ENCODE data around the gene AOPEP. TPM values are rescaled to one million over a fixed set of nuclear protein-coding genes. Genes with fewer than 3 reads are reported as not detected.

Gene AOPEP
- total RNA-seq, 1 donor from 2014 or later = 16.6 TPM

DNA sequence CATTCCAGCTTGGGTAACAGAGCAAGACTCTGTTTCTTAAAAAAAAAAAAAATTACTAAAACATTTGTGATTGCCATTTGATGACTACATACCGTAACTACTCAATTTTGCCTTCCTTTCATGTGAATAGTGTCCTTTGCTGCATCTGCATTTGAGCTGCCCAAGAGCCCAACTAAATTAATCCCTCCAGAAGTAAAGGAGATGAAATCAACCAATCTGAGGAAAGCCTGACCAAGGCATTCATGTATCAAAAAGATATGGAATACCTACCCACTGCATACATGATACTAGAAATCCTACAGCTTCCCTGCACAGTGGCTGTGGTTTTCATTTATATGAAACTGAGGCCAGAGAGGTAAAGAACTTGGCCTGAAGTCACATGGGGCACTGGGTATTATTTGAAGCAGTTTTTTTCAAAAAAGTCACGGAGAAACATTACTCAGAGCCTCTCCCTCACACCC is 177.5 kb downstream of the AOPEP start:
- Histone ChIP-seq H3K4me3 (no peak overlapping the region), H3K27ac (no peak overlapping the region), H2AFZ (replicated peaks) (no peak overlapping the region), H3F3A (ENCODE audit: low read depth) (peaks cover 8% of the 10 kb centered on the region), H3K79me2 (ENCODE audit: low read depth) (no peaks in the 10 kb centered on the region), H3K4me2 (no peak overlapping the region), H3K36me3 (no peaks in the 10 kb centered on the region), H3K27me3 (no peaks in the 10 kb centered on the region), H3K4me1 (peaks cover 16% of the 10 kb centered on the region), H3K9ac (no peak overlapping the region), H4K20me1 (ENCODE audit: low read depth) (no peaks in the 10 kb centered on the region), H3K9me3 (ENCODE audit: low read depth) (no peaks in the 10 kb centered on the region)
- peak overlapping the region; percentile 94 for H3K27ac Mint-ChIP-seq
- H3K36me3 Mint-ChIP-seq = no peaks in the 10 kb centered on the region
- TF ChIP-seq EZH2phosphoT487 (IDR thresholded peaks at IDR 0.05) (no peak), EZH2 (IDR thresholded peaks at IDR 0.05) (no peak)
- TF ChIP-seq, protein P1, sequence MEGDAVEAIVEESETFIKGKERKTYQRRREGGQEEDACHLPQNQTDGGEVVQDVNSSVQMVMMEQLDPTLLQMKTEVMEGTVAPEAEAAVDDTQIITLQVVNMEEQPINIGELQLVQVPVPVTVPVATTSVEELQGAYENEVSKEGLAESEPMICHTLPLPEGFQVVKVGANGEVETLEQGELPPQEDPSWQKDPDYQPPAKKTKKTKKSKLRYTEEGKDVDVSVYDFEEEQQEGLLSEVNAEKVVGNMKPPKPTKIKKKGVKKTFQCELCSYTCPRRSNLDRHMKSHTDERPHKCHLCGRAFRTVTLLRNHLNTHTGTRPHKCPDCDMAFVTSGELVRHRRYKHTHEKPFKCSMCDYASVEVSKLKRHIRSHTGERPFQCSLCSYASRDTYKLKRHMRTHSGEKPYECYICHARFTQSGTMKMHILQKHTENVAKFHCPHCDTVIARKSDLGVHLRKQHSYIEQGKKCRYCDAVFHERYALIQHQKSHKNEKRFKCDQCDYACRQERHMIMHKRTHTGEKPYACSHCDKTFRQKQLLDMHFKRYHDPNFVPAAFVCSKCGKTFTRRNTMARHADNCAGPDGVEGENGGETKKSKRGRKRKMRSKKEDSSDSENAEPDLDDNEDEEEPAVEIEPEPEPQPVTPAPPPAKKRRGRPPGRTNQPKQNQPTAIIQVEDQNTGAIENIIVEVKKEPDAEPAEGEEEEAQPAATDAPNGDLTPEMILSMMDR (IDR thresholded peaks at IDR 0.05) = no peak
- peaks cover 4% of the 10 kb centered on the region for H3K27me3 Mint-ChIP-seq (ENCODE audit: insufficient read depth, low read depth)
- no peak for DNase-seq (ENCODE audit: low spot score)
- H3K4me1 Mint-ChIP-seq = peaks cover 50% of the 10 kb centered on the region
- H3K4me3 Mint-ChIP-seq = no peak overlapping the region
- no peaks in the 10 kb centered on the region for H3K9me3 Mint-ChIP-seq

DNA sequence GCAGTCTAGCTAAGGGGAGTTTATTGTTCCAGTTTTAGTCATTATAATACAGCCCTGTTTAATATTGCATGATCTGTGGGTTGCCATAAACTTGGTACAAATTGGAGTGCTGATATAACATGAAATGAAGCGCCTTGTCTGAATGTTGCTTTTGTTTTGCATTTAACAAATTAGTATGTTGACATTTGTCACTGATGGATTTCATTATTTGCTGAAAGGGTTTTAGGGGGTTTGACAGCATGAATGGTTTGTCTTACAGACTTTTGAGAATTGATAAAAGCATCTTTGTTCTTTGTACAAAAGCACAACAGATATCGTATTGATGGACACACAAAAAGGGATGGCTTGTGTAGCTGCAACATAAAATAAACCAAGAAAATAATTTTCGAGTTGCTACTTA is 178.3 kb downstream of the AOPEP start:
- Histone ChIP-seq H4K20me1 (ENCODE audit: low read depth) (no peaks in the 10 kb centered on the region), H3K79me2 (ENCODE audit: low read depth) (no peaks in the 10 kb centered on the region), H3K4me1 (peaks cover 16% of the 10 kb centered on the region), H3K4me3 (no peak overlapping the region), H3K27me3 (no peaks in the 10 kb centered on the region), H2AFZ (replicated peaks) (no peak overlapping the region), H3F3A (ENCODE audit: low read depth) (peaks cover 8% of the 10 kb centered on the region), H3K27ac (no peak overlapping the region), H3K4me2 (no peak overlapping the region), H3K9ac (no peak overlapping the region), H3K36me3 (no peaks in the 10 kb centered on the region), H3K9me3 (ENCODE audit: low read depth) (no peaks in the 10 kb centered on the region)
- peaks cover 51% of the 10 kb centered on the region for H3K4me1 Mint-ChIP-seq
- H3K36me3 Mint-ChIP-seq = no peaks in the 10 kb centered on the region
- TF ChIP-seq EZH2phosphoT487 (IDR thresholded peaks at IDR 0.05) (no peak), EZH2 (IDR thresholded peaks at IDR 0.05) (no peak)
- TF ChIP-seq, protein P1 (IDR thresholded peaks at IDR 0.05) = no peak
- no peak for DNase-seq (ENCODE audit: low spot score)
- H3K9me3 Mint-ChIP-seq = no peaks in the 10 kb centered on the region
- H3K27me3 Mint-ChIP-seq (ENCODE audit: insufficient read depth, low read depth) = peaks cover 4% of the 10 kb centered on the region
- no peak overlapping the region for H3K27ac Mint-ChIP-seq
- no peak overlapping the region for H3K4me3 Mint-ChIP-seq

DNA sequence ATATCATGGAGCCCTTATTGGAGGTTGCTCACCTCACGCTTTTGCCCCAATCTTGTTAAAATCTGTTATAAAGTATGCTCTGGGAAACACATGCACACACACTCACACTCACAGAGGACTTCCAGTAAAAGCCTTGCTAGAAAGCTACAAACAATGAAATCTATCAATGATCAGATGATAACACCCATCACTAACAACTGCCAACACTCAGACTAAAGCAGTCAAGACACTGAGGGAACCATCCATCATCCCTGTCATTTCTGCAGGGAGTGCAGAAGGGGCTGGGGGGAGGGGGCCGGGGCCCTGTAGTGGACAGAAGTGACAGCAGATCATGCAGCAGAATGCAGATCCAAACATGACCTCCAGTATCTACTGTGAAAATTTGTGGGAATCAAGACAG is 179.1 kb downstream of the AOPEP start:
- TF ChIP-seq EZH2 (IDR thresholded peaks at IDR 0.05) = no peak
- TF ChIP-seq EZH2phosphoT487 (IDR thresholded peaks at IDR 0.05) = no peak
- TF ChIP-seq, protein P1 (IDR thresholded peaks at IDR 0.05) = no peak
- no peaks in the 10 kb centered on the region for H3K36me3 Mint-ChIP-seq
- no peak overlapping the region for H3K4me3 ChIP-seq
- peaks cover 20% of the 10 kb centered on the region for H3K4me1 ChIP-seq
- no peaks in the 10 kb centered on the region for H3K36me3 ChIP-seq
- no peak overlapping the region for H3K27ac Mint-ChIP-seq
- H3K27ac ChIP-seq = no peak overlapping the region
- H3K27me3 ChIP-seq = no peaks in the 10 kb centered on the region
- no peak overlapping the region for H3K4me3 Mint-ChIP-seq
- peaks cover 4% of the 10 kb centered on the region for H3K27me3 Mint-ChIP-seq (ENCODE audit: insufficient read depth, low read depth)
- H4K20me1 ChIP-seq (ENCODE audit: low read depth) = no peaks in the 10 kb centered on the region
- no peak overlapping the region for H3K9ac ChIP-seq
- H3K9me3 ChIP-seq (ENCODE audit: low read depth) = no peaks in the 10 kb centered on the region
- peaks cover 8% of the 10 kb centered on the region for H3F3A ChIP-seq (ENCODE audit: low read depth)
- H3K4me1 Mint-ChIP-seq = peaks cover 59% of the 10 kb centered on the region
- no peak for DNase-seq (ENCODE audit: low spot score)
- no peak overlapping the region for H2AFZ ChIP-seq (replicated peaks)
- H3K79me2 ChIP-seq (ENCODE audit: low read depth) = no peaks in the 10 kb centered on the region
- no peaks in the 10 kb centered on the region for H3K9me3 Mint-ChIP-seq
- no peak overlapping the region for H3K4me2 ChIP-seq
